Glutamatergic neuron (in vitro differentiated cells): ENCODE data around the gene HNRNPA1. TPM values are rescaled to one million over a fixed set of nuclear protein-coding genes. Genes with fewer than 3 reads are reported as not detected.
"Not testable (repeated sequence)": the region's sequence is repeated elsewhere in the genome, so short reads cannot be mapped to it uniquely, and the experiment has no call there.

Source experiments
- DNase-seq: peaks from one replicate; pipeline ENCODE4 v3.0.0; 2022
- H3K27ac Mint-ChIP-seq: one replicate; pipeline ENCODE4 v1.8.0; 2020; ENCODE audit warnings: mild to moderate bottlenecking, mixed read lengths, inconsistent platforms; ENCODE audit not compliant: unreplicated experiment
- H3K27me3 Mint-ChIP-seq: one replicate; pipeline ENCODE4 v1.8.0; 2020; ENCODE audit warnings: mild to moderate bottlenecking, moderate library complexity, mixed read lengths, inconsistent platforms; ENCODE audit not compliant: unreplicated experiment
- H3K36me3 Mint-ChIP-seq: one replicate; pipeline ENCODE4 v1.8.0; 2020; ENCODE audit warnings: mild to moderate bottlenecking, mixed read lengths, inconsistent platforms; ENCODE audit not compliant: unreplicated experiment
- H3K4me1 Mint-ChIP-seq: one replicate; pipeline ENCODE4 v1.8.0; 2020; ENCODE audit warnings: mild to moderate bottlenecking, low read depth, mixed read lengths, inconsistent platforms; ENCODE audit not compliant: unreplicated experiment
- H3K4me3 Mint-ChIP-seq: one replicate; pipeline ENCODE4 v1.8.0; 2020; ENCODE audit warnings: mild to moderate bottlenecking, mixed read lengths, inconsistent platforms; ENCODE audit not compliant: unreplicated experiment
- H3K9me3 Mint-ChIP-seq: one replicate; pipeline ENCODE4 v1.8.0; 2020; ENCODE audit warnings: mild to moderate bottlenecking, moderate library complexity, mixed read lengths, inconsistent platforms; ENCODE audit not compliant: unreplicated experiment
- CTCF ChIP-seq: fragments of 200-600 bp; sonication (generic); IDR thresholded peaks from one replicate; pipeline ENCODE4 v1.5.0; 2021; ENCODE audit not compliant: partially characterized antibody, unreplicated experiment
- total RNA-seq: library from RNA; stranded (reverse); fragmentation: NEBNext Ultra II Directional; extraction: Animal tissue kit (Norgen Biotek cat#: 25700); gene quantifications from one replicate; pipeline ENCODE4 v1.2.1, GENCODE V29; 2021; ENCODE audit not compliant: unreplicated experiment

Gene HNRNPA1
- total RNA-seq, 1 donor from 2014 or later, result 1,556 TPM

DNA sequence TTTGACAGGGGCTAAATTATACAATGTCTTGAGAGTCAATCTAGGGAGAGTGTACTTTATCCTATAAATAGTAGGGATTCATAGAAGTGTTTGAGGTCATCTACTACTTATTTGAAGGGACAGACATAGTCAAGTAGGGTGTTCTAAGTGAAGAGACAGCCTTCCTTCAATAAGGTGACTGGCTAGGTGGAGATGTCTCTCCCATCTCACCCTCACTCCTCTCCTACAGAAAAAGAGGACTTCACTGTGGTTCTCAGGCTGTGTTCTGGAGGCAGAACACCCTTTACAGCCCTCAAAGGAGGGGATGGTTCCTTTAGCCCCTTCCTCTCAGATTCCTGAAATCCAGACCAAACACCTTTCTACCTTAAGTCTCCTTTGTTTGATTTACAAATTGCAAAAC lies 23.1 kb downstream of the HNRNPA1 start:
- Mint-ChIP-seq H3K4me1 (peaks cover 4% of the 10 kb centered on the region), H3K27ac (no peak overlapping the region)
- no peak for TF ChIP-seq CTCF

DNA sequence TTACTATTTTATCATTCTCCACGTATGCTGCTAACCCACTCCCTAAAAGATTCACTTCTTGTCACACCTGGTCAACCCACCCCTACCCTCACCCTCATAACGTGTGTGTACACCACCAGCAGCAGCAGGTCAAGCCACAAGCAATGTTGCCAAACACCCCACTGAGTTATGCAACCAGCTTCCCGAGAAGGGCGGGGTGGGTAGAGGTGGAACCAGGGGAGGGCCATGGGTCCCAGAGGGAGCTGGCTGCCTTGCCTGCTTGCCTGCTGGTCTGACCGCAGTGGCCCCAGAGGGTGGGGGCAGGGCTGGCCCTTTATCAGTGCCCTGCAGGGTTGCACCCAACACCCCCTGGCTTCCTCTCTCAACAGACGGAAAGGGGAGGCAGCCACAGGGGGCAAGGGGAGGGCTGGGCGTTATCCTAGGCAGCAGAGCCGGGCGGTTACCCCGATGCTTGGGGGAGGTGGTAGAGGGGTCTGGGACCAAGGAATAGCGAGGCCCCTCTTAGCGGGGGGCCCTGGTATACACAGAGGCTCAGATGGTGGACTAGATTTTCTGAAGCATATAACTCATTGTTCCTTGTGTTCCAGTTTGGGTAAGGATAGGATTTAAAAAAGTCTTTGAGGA lies 23.8 kb downstream of the HNRNPA1 start:
- H3K27ac Mint-ChIP-seq, result no peak overlapping the region
- peaks cover 4% of the 10 kb centered on the region for H3K4me1 Mint-ChIP-seq
- no peaks in the 10 kb centered on the region for H3K36me3 Mint-ChIP-seq
- DNase-seq, result no peak
- no peak overlapping the region for H3K4me3 Mint-ChIP-seq
- TF ChIP-seq CTCF, result no peak
- H3K9me3 Mint-ChIP-seq, result no peaks in the 10 kb centered on the region
- H3K27me3 Mint-ChIP-seq, result peaks cover 2% of the 10 kb centered on the region

More for the DNA sequence above, 23.1 kb downstream of the HNRNPA1 start:
- no peak overlapping the region for H3K4me3 Mint-ChIP-seq
- no peaks in the 10 kb centered on the region for H3K36me3 Mint-ChIP-seq
- no peak for DNase-seq
- H3K27me3 Mint-ChIP-seq, result peaks cover 2% of the 10 kb centered on the region
- no peaks in the 10 kb centered on the region for H3K9me3 Mint-ChIP-seq

DNA sequence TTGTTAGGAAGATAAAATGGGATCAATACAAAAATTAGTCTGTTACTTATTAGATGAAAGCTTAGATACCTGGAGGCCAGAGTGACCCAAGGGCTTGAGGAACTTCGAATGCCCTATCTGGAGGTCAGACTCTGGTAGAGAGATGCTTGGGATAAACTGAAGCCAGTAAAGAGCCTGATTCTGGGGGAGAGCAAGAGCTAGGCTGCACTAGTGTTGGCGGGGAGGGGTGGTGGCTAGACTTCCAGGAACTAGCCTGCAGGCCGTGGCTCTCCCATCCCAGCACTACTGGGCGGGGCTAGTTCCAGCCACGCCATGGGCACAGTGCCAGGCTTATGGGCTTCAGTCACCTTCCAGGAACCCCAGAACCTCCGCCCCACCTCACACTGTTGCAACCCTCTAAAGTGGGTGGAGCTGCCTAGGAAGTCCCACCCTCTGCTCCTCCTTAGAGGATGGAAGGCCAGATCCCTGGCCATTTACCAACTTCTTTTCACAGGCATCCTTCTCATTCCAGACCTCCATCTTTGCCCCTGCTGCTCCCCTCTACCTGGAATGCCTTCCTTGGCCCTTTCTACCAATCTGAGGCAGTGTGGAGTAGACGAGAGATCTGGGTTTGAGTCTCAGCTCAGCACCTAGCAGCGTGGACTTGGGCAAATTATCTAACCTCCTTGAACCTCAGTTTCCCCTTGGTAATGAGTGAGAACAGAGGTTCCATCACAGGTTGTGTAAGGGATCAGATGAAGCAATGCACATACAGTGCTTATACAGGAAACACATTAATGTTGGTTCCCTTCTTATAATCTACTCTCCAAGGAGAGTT lies 26.6 kb downstream of the HNRNPA1 start:
- no peak overlapping the region for H3K4me3 Mint-ChIP-seq
- no peak for DNase-seq

GRCh38 chr12:54311051-54311450 lies 30.5 kb downstream of the HNRNPA1 start:
- DNase-seq, result no peak
- H3K4me3 Mint-ChIP-seq, result no peak overlapping the region
- TF ChIP-seq CTCF, result no peak
- no peaks in the 10 kb centered on the region for H3K4me1 Mint-ChIP-seq
- H3K27me3 Mint-ChIP-seq, result no peaks in the 10 kb centered on the region
- H3K27ac Mint-ChIP-seq, result no peak overlapping the region
- no peaks in the 10 kb centered on the region for H3K9me3 Mint-ChIP-seq
- no peaks in the 10 kb centered on the region for H3K36me3 Mint-ChIP-seq

More for the DNA sequence above, 26.6 kb downstream of the HNRNPA1 start:
- no peaks in the 10 kb centered on the region for H3K27me3 Mint-ChIP-seq
- H3K4me1 Mint-ChIP-seq, result peaks cover 2% of the 10 kb centered on the region
- H3K27ac Mint-ChIP-seq, result no peak overlapping the region
- TF ChIP-seq CTCF, result no peak
- H3K36me3 Mint-ChIP-seq, result no peaks in the 10 kb centered on the region
- H3K9me3 Mint-ChIP-seq, result no peaks in the 10 kb centered on the region

DNA sequence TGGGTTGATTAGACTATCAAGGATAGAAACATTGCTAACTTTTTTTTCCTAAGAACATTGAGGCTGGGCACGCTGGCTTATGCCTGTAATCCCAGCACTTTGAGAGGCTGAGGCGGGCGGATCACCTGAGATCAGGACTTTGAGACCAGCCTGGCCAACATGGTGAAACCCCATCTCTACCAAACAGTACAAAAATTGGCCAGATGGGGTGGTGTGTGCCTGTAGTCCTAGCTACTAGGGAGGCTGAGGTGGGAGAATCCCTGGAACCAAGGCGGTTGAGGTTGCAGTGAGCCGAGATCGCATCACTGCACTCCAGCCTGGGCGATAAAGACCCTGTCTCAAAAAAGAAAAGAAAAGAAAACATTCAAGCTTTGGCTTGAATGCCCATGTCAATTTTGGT lies 31.8 kb downstream of the HNRNPA1 start:
- not testable (repeated sequence) for H3K4me3 Mint-ChIP-seq, H3K9me3 Mint-ChIP-seq, H3K36me3 Mint-ChIP-seq, H3K27me3 Mint-ChIP-seq, H3K4me1 Mint-ChIP-seq, H3K27ac Mint-ChIP-seq, DNase-seq
